GM19025 (cell line): ENCODE data around the gene ATE1.
"Not testable (repeated sequence)": the region's sequence is repeated elsewhere in the genome, so short reads cannot be mapped to it uniquely, and the experiment has no call there.

Source experiments
- ATAC-seq: cut with Tn5 transposase; IDR thresholded peaks from one replicate; pipeline ENCODE4 v1.9.1; 2021; ENCODE audit warnings: mild to moderate bottlenecking, low read depth, moderate library complexity; ENCODE audit not compliant: unreplicated experiment

ATE1 gene

GRCh38 chr10:121702351-121703320 lies 225.2 kb downstream of the ATE1 start:
- ATAC-seq, result no peak

DNA sequence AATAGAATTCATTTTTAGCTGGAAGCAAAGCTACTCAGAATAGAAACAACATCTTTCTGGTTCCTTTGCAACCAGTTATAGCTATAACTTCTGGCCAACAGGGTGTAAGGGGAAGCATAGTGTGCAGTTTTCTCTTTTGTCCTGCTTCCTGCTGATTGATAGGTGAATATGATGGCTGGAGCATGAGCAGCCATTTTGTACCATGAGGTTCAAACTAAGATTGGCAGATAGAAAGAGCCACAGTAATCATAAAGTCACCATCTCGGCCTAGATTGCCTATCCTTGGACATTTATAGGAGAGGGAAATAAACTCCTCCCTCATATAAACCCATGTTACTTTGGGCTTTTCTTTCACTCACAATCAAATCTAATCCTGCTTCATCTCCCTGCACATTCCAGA lies 227.4 kb downstream of the ATE1 start:
- ATAC-seq, result no peak

DNA sequence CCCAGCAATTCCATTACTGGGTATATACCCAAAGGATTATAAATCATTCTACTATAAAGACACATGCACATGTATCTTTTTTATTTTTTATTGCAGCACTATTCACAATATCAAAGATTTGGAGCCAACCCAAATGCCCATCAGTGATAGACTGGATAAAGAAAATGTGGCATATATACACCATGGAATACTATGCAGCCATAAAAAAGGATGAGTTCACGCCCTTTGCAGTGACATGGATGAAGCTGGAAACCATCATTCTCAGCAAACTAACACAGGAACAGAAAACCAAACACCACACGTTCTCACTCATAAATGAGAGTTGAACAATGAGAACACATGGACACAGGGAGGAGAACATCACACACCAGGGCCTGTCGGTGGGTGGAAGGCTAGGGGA lies 228.1 kb downstream of the ATE1 start:
- not testable (repeated sequence) for ATAC-seq

DNA sequence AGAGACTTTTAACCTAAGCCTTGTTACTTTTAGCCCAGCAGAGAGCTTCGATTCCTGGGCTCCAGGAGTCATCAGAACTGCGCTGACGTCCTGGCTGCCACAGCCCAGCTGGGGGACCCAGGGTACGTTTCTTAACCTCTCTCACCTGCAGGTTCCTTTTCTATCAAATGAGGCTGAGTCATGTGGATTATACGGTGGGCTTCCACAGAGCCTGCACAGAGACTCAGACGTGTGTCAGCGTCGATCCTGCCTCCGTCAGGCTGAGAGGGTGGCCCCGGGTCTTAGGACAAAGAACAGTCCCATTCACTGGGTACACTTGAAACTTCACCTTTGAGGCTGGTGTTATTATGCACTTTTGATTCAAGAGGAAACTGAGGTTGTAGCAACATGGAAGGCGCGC lies 228.9 kb downstream of the ATE1 start:
- ATAC-seq, result no peak

- ATAC-seq, result no peak
Observed at GRCh38 chr10:121698336-121698735, 229.5 kb downstream of the ATE1 start.

GRCh38 chr10:121696854-121697253 lies 231.0 kb downstream of the ATE1 start:
- ATAC-seq, result no peak

DNA sequence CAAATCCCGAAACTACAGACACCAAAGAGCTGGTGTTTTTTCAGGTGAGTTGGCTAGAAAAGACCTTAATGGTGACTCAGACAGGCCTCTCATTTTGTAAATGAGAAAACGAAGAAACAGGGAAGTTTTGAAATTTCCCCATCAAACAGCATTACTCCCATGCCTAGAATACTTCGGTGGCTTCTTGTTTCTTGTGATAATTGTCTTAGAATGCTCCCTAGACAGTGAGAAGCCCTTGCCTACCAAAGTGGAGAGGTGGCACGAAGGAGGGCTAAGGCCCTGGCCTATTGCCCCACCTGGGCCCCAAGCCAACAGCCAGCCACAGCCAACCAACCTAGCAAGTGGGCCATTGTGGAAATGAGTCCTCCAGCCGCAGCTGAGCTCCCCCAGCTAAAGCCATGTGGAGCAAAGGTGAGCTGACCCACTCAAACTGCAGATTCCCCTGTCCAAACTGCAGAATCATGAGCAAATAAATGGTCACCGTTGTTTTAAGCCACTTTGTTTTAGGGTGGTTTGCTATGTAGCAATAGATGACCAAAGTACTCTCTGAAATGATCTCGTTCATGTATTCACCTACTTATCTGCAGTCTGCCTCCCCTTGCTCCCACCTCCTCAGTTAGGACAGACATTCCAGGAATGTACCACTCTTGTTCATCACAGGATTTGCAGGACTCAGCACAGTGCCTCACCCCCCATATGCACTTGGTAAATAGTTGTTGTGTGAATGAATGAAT lies 231.9 kb downstream of the ATE1 start:
- no peak for ATAC-seq

DNA sequence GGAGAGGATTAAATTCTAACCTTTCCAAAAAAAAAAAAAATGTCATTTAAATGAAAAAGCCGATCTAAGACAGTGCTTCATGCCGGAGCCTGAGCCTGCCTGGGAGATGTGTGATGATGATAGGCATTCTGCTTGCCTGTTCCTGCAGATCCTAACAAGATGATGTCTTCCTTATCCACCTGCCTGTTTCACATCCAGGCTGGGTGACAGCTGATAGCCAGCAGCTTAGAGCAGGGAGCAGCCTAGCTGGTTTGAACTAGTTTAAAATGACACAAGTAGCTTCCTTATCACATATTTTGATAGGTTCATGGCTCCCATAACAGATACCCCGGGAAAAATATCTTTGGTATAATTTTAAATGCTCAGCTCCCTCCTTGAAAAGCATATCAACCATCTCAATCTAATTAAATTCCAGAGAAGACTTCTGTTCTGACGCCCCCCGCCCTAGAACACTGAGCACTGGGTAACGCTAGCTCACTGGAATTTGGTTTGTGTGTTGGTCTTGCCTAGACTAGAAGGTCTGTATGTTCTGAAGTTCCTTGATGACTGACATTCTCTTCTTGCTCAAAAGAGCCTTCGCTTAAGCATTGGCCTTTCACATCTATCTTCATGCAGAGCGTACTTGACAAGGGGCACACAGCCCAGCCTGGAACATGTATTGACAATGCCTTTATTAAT lies 232.7 kb downstream of the ATE1 start:
- ATAC-seq, result no peak

GRCh38 chr10:121694327-121694965 lies 233.4 kb downstream of the ATE1 start:
- no peak for ATAC-seq

DNA sequence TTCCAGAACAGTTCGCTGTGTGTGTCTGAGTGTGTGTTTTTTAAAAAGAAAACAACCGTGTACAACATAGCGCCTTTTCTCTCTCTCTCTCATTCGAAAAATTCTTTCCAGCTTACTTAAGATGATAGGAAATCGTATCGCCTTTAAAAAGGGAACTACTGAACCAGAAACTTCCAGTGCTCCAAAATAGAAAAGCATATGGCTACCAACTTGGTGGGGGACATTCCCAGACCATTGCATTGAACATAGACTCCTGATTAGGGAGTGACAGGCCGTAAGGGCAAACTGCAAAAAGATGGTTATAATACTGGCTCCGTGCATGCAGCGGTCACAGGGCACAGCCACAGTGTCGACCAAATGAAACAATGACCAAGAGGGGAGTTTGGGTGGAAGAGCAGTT lies 235.2 kb downstream of the ATE1 start:
- no peak for ATAC-seq

GRCh38 chr10:121690970-121691369 lies 236.9 kb downstream of the ATE1 start:
- ATAC-seq, result no peak
